Subcutaneous abdominal adipose tissue (tissue), 5 donors: ENCODE results near the gene IL17REL.
A peak's percentile ranks its signal among the peaks of the same experiment; 100 is the strongest.

Experiments used
- H3K27ac ChIP-seq: one replicate; pipeline ENCODE4 v1.7.0; 2013; ENCODE audit warnings: low read depth, mild to moderate bottlenecking, inconsistent platforms, low read length, moderate library complexity
- H3K27me3 ChIP-seq, 5 donors: one replicate each; pipeline ENCODE4 v1.7.0; 2013; ENCODE audit warnings: low read length in 5 of 5, inconsistent platforms in 1 of 5; ENCODE audit not compliant: control insufficient read depth in 5 of 5, insufficient read depth in 4 of 5
- H3K36me3 ChIP-seq, 5 donors: one replicate each; pipeline ENCODE4 v1.7.0; 2013; ENCODE audit warnings: low read length in 5 of 5; ENCODE audit not compliant: control insufficient read depth in 5 of 5, insufficient read depth in 5 of 5
- H3K4me1 ChIP-seq, 5 donors: one replicate each; pipeline ENCODE4 v1.7.0; 2013; ENCODE audit warnings: low read length in 5 of 5, mild to moderate bottlenecking in 3 of 5, moderate library complexity in 1 of 5; ENCODE audit not compliant: control insufficient read depth in 5 of 5, insufficient read depth in 5 of 5
- H3K4me3 ChIP-seq, 5 donors: one replicate each; pipeline ENCODE4 v1.7.0; 2013; ENCODE audit warnings: low read length in 5 of 5, low read depth in 1 of 5
- H3K9ac ChIP-seq, 5 donors: one replicate each; pipeline ENCODE4 v1.7.0; 2013; ENCODE audit warnings: low read length in 5 of 5, mild to moderate bottlenecking in 4 of 5, moderate library complexity in 3 of 5
- H3K9me3 ChIP-seq, 5 donors: one replicate each; pipeline ENCODE4 v1.7.0; 2013; ENCODE audit warnings: low read length in 5 of 5; ENCODE audit not compliant: control insufficient read depth in 5 of 5
- donor health status: healthy.
- donor health status: healthy.
- donor health status: healthy.
- donor health status: healthy.
- donor health status: healthy.

IL17REL gene

DNA sequence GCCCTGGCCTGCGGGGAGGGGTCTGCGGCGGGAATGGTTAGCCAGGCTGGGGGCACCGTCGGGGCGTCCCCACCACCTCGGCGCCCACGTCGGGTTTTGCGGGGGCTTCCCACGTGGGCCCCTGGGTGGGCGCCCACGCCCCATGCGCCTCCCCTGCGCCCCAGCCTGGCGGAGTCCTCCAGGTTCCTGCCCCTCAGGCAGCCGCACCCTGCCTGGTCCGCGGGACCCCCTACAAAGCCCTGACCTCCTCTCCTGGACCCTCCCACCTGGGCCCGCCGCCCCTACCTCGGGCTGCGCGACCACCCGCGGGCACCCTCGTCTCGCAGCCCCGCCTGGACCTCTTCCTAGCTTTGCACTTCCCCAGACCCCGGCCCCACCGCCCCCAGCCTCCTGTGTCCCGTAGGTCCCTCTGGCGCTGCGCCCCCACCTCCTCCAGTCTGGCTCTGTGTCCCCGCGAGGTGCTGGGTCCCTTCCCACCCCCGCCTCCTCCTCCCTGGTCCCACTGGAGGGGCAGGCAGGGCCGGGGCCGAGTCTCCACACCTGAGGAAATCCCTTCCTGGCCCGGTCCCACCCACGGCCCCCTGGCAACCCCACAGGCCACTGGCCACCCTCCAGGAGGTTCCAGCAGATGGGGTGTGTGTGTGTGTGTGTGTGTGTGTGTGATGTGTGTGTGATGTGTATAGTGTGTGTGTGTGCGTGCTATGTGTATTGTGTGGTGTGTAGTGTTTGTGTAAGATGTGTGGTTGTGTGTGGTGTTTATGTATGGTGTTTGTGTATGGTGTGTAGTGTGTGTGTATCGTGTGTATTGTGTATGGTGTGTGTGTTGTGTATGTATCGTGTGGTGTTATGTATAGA lies 40.2 kb downstream of the IL17REL start:
- H3K36me3 ChIP-seq: no peaks in the 10 kb centered on the region
- H3K27ac ChIP-seq: no peak overlapping the region
- peaks cover 5 to 60% (median 40%) of the 10 kb centered on the region in 5 donors for H3K4me1 ChIP-seq
- H3K9ac ChIP-seq: peak overlapping the region in 1 of 5 donors; percentile 78
- peak overlapping the region in 3 of 5 donors; percentile 32 to 66 (median 48) for H3K4me3 ChIP-seq
- no peaks in the 10 kb centered on the region for H3K27me3 ChIP-seq
- H3K9me3 ChIP-seq: no peaks in the 10 kb centered on the region

DNA sequence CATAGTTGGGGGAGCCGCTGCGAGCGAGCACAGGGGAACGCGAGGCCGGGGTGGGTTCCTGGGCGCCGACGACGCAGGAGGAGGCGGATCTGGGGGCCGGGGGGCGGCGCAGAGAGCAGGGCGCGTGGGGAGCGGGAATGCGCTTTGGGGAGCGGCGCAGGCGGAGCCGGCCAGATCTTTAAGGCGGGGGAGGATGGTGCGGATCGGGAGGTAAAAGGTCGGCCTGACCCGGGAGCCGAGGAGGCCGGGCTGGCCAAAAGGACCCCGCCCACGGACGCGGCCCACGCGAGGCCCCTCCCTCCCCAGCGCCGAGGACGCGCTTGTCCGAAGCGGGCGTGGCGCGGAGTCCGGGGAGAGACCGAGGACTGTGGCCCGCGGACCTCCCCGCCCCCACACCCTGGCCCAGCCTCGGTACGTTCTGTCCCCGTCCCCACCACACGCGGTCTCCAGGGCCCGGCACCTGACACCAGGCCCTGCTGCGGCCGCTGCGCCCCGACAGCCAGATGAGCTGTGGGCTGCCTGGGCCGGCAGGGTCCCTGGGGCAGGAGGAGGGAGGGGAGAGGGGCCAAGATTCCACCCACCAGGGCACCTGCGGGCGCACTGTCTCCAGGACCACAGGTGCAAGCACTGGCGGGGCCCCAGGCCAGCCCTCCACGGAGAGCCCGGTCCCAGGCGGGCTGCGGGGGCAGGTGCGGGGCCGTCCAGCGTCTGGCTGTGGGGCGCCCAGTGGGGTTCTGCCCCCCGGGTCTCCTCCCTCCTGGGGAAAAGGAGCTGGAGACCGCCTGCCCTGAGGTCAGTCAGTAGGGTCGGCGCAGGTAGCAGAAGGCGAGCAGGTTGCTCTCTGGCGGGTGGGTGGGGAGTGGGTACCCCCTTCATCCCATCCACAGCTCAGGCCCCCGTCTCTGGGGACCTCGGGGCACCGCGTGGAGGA lies 41.1 kb downstream of the IL17REL start:
- Histone ChIP-seq H3K9ac (peak overlapping the region in 3 of 5 donors; percentile 58 to 78 (median 66)), H3K4me1 (peaks cover 5 to 69% (median 49%) of the 10 kb centered on the region in 5 donors), H3K4me3 (peak overlapping the region in 4 of 5 donors; percentile 44 to 66 (median 50)), H3K27ac (peak overlapping the region; percentile 98), H3K27me3 (no peaks in the 10 kb centered on the region), H3K9me3 (no peaks in the 10 kb centered on the region), H3K36me3 (no peaks in the 10 kb centered on the region)

- H3K9ac ChIP-seq: peak overlapping the region in 4 of 5 donors; percentile 48 to 78 (median 62)
- peaks cover 0 to under 1% (median 0%) of the 10 kb centered on the region in 5 donors for H3K36me3 ChIP-seq
- H3K9me3 ChIP-seq: no peaks in the 10 kb centered on the region
- peaks cover 7 to 76% (median 56%) of the 10 kb centered on the region in 5 donors for H3K4me1 ChIP-seq
- H3K27me3 ChIP-seq: no peaks in the 10 kb centered on the region
- peak overlapping the region; percentile 98 for H3K27ac ChIP-seq
- peak overlapping the region; percentile 15 to 66 (median 44) for H3K4me3 ChIP-seq
These were observed 41.9 kb downstream of the IL17REL start for GRCh38 chr22:49970528-49971231.

DNA sequence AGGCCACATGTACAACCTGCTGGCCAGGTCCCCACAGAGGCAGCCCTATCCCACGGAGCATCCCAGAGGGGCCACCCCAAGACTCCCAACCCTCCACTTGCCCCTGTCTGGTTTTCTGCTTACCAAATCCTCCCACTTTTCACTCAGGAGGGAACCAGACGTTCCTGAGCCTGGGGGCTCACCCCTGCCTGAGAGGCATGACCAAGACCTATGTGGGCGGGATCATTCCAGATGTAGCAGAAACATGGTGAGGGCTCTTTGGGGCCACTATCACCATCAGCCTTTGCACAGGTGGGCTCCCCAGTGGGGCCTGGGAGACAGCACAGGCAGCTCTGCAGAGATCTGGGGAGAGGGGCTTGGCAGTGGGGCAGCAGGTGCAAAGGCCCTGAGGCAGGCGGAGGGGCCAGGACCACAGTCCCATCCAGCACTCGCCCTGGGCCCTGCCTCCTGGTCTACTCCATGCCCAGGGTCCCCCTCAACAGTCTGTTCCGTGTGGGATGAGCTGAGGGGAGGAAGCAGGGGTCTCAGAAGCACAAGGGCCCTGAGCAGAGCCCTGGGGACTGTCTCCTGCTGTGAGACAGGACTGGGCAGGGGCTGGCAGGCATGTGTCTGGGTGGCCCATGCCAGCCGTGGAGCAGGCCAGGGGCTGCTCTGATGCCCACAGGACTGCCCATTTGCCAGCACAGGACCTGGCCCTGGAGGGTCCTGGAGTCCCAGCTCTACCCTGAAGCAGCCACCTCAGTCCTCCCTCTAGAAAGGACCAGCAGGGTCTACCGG lies 42.6 kb downstream of the IL17REL start:
- H3K4me1 ChIP-seq: peaks cover 7 to 79% (median 60%) of the 10 kb centered on the region in 5 donors
- peak overlapping the region; percentile 98 for H3K27ac ChIP-seq
- H3K36me3 ChIP-seq: peaks cover 0 to 6% (median 0%) of the 10 kb centered on the region in 5 donors
- H3K9ac ChIP-seq: peak overlapping the region; percentile 28 to 78 (median 44)
- peak overlapping the region in 1 of 5 donors; percentile 66 for H3K4me3 ChIP-seq
- H3K9me3 ChIP-seq: no peaks in the 10 kb centered on the region
- no peaks in the 10 kb centered on the region for H3K27me3 ChIP-seq

GRCh38 chr22:49968831-49969661 lies 43.5 kb downstream of the IL17REL start:
- Histone ChIP-seq H3K4me3 (no peak overlapping the region), H3K9me3 (no peaks in the 10 kb centered on the region), H3K27ac (peak overlapping the region; percentile 98), H3K36me3 (peaks cover 0 to 14% (median 5%) of the 10 kb centered on the region in 5 donors), H3K9ac (peak overlapping the region in 3 of 5 donors; percentile 8 to 78 (median 28)), H3K27me3 (no peaks in the 10 kb centered on the region), H3K4me1 (peaks cover 8 to 88% (median 69%) of the 10 kb centered on the region in 5 donors)

DNA sequence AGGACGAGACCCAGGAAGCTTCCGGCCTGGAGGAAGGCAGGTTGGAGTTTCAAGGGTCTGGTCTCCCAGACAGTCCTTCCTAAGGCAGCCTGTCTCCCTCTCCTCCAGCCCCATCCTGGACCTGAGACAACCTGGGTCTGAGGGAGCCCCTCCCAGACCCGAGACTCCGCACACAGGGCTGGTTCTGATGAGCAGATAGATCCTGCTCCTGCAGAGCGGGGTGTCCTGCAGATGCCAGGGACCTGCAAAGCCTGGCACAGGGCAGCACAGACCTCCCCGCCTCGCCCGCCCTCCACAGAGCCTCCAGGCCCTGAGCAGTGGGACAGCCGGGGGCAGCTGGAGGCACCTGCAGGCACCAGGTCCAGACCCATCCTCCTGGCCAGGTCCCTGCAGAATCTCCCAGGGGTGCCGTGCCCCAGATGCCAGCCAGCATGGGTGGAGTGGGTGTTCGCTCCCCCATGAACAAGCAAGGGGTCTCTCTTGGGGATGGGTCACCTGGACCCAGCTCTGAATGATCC lies 44.2 kb downstream of the IL17REL start:
- peak overlapping the region; percentile 98 for H3K27ac ChIP-seq
- H3K9me3 ChIP-seq: no peaks in the 10 kb centered on the region
- no peaks in the 10 kb centered on the region for H3K27me3 ChIP-seq
- peak overlapping the region in 3 of 5 donors; percentile 62 to 97 (median 86) for H3K9ac ChIP-seq
- peaks cover 0 to 21% (median 11%) of the 10 kb centered on the region in 5 donors for H3K36me3 ChIP-seq
- H3K4me1 ChIP-seq: peaks cover 10 to 95% (median 76%) of the 10 kb centered on the region in 5 donors
- peak overlapping the region in 1 of 5 donors; percentile 47 for H3K4me3 ChIP-seq

DNA sequence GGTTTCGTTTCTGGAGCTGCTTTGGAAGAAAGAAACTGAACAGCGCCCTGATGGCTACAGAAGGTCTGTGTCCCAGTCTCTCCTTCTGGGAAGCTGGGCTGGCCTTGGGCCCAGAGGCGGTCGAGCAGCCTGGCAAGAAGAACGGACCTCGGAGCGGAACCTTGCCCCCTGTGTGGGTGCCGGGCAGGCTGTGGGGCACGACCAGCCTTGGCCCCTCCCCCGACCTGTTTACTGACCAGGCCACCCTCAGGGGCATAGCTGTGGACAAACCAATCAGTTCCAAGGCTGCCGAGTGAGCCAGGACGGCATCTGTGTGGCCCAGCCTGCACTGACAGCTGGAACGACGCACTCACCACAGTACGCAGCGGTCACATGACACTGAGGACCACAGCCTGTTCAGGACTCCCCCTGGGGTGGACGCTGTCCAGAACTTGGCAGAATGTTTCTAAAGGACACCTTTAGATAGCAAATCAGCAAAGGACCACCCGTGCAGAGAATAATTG lies 44.8 kb downstream of the IL17REL start:
- Histone ChIP-seq H3K4me3 (peak overlapping the region in 3 of 5 donors; percentile 45 to 99 (median 47)), H3K9ac (peak overlapping the region in 4 of 5 donors; percentile 62 to 97 (median 82)), H3K36me3 (peaks cover 0 to 27% (median 18%) of the 10 kb centered on the region in 5 donors), H3K27ac (peak overlapping the region; percentile 98), H3K4me1 (peaks cover 10 to 99% (median 82%) of the 10 kb centered on the region in 5 donors), H3K9me3 (no peaks in the 10 kb centered on the region), H3K27me3 (no peaks in the 10 kb centered on the region)
